ENCODE measurements around the gene C1QTNF8.

The C1QTNF8 gene

DNA sequence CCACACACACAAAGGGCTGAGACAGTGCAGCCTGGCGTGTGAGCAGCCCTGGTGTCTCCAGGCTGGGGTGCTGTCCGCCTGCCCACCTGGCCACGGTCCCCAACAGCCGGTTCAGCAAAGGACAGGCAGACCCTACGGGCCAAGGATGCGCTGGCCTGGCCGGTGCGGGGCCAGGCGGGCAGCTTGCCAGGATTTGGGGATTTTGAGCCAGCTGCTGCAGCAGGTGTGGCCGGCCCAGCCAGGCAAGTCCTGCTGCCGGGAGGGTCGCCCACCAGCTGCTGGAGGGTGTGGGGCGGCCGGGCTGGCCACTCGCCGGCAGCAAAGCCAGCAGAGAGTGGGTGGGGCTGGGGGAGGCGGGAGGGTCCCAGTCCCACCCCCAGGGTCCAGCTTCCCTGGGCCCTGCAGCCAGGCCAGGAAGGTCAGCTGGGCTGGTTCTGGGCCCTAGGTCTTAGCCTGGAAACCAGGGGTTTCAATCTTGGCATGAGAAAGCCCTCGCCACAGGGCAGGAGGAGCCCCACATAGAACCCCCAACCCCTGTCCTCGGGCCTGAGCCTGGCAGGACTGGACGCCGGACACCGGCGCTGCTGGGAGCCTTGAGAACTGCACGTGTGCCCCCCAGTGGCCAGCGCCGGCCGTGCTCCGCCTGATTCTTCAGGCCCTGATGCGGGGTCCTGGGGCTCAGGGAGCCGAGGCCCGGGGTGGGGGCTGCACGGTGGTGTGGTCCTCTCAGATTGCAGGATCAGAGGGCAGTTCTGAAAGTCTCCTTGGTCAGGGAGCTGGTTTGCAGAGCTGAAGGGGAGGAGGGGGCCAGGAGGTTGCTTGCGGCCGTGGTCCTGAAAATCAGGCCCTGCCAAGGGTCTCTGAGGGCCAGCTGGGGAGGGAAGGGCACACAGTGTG is 41.1 kb downstream of the C1QTNF8 start:
- no peak overlapping the region for H3K27ac ChIP-seq
- H3K9ac ChIP-seq, result no peak overlapping the region
- TF ChIP-seq, protein P1, sequence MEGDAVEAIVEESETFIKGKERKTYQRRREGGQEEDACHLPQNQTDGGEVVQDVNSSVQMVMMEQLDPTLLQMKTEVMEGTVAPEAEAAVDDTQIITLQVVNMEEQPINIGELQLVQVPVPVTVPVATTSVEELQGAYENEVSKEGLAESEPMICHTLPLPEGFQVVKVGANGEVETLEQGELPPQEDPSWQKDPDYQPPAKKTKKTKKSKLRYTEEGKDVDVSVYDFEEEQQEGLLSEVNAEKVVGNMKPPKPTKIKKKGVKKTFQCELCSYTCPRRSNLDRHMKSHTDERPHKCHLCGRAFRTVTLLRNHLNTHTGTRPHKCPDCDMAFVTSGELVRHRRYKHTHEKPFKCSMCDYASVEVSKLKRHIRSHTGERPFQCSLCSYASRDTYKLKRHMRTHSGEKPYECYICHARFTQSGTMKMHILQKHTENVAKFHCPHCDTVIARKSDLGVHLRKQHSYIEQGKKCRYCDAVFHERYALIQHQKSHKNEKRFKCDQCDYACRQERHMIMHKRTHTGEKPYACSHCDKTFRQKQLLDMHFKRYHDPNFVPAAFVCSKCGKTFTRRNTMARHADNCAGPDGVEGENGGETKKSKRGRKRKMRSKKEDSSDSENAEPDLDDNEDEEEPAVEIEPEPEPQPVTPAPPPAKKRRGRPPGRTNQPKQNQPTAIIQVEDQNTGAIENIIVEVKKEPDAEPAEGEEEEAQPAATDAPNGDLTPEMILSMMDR (conservative IDR thresholded peaks at IDR 0.05; ENCODE audit: low read depth, low read length), result peak; percentile 72
- no peaks in the 10 kb centered on the region for H4K20me1 ChIP-seq (ENCODE audit: insufficient read depth)
- no peak overlapping the region for H2AFZ ChIP-seq (ENCODE audit: low read depth)
- no peak overlapping the region for H3K4me2 ChIP-seq
- H3K4me3 ChIP-seq (IDR thresholded peaks at IDR 0.05; ENCODE audit: insufficient read depth, low read depth, low read length), result no peak overlapping the region
- no peaks in the 10 kb centered on the region for H3K4me1 ChIP-seq (ENCODE audit: low read depth, poor library complexity, severe bottlenecking)
- H3K36me3 ChIP-seq (ENCODE audit: insufficient read depth), result no peaks in the 10 kb centered on the region
- no peaks in the 10 kb centered on the region for H3K79me2 ChIP-seq (ENCODE audit: insufficient read depth, low read depth)
- peaks cover 91% of the 10 kb centered on the region for H3K27me3 ChIP-seq (ENCODE audit: insufficient read depth, low read depth)

- Histone ChIP-seq H3K27me3 (ENCODE audit: insufficient read depth, low read depth) (peaks cover 91% of the 10 kb centered on the region), H3K79me2 (ENCODE audit: insufficient read depth, low read depth) (no peaks in the 10 kb centered on the region), H2AFZ (ENCODE audit: low read depth) (no peak overlapping the region), H3K4me3 (IDR thresholded peaks at IDR 0.05; ENCODE audit: insufficient read depth, low read depth, low read length) (no peak overlapping the region), H3K27ac (no peak overlapping the region), H3K9ac (no peak overlapping the region), H3K4me1 (ENCODE audit: low read depth, poor library complexity, severe bottlenecking) (no peaks in the 10 kb centered on the region), H3K36me3 (ENCODE audit: insufficient read depth) (no peaks in the 10 kb centered on the region), H4K20me1 (ENCODE audit: insufficient read depth) (no peaks in the 10 kb centered on the region), H3K4me2 (no peak overlapping the region)
- TF ChIP-seq, protein P1 (conservative IDR thresholded peaks at IDR 0.05; ENCODE audit: low read depth, low read length), result no peak
Measured at GRCh38 chr16:1053700-1054368, 42.2 kb downstream of the C1QTNF8 start.

DNA sequence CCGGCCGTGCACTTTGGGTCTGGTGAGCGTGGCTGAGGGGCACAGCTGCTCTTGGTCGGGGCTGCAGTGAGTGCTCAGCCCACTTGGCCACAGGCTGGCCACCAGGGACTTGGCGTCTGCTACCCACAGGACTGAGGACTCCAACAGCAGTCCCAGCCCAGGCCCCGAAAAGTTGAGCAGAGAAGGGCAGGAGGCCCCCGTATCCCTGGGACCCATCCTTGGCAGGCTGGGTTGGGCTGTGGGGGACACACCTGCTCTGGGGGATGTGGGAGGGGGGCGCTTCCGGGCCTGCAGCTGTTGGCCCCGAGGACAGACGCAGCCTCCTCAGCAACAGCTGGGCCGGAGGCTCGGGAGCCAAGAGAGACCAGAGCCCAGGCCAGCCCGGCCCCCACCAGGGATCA is 42.9 kb downstream of the C1QTNF8 start:
- no peak overlapping the region for H2AFZ ChIP-seq (ENCODE audit: low read depth)
- no peaks in the 10 kb centered on the region for H4K20me1 ChIP-seq (ENCODE audit: insufficient read depth)
- no peak overlapping the region for H3K9ac ChIP-seq
- H3K4me1 ChIP-seq (ENCODE audit: low read depth, poor library complexity, severe bottlenecking), result no peaks in the 10 kb centered on the region
- no peak overlapping the region for H3K27ac ChIP-seq
- TF ChIP-seq, protein P1 (conservative IDR thresholded peaks at IDR 0.05; ENCODE audit: low read depth, low read length), result no peak
- no peaks in the 10 kb centered on the region for H3K36me3 ChIP-seq (ENCODE audit: insufficient read depth)
- no peaks in the 10 kb centered on the region for H3K79me2 ChIP-seq (ENCODE audit: insufficient read depth, low read depth)
- peaks cover 91% of the 10 kb centered on the region for H3K27me3 ChIP-seq (ENCODE audit: insufficient read depth, low read depth)
- H3K4me3 ChIP-seq (IDR thresholded peaks at IDR 0.05; ENCODE audit: insufficient read depth, low read depth, low read length), result no peak overlapping the region
- no peak overlapping the region for H3K4me2 ChIP-seq

DNA sequence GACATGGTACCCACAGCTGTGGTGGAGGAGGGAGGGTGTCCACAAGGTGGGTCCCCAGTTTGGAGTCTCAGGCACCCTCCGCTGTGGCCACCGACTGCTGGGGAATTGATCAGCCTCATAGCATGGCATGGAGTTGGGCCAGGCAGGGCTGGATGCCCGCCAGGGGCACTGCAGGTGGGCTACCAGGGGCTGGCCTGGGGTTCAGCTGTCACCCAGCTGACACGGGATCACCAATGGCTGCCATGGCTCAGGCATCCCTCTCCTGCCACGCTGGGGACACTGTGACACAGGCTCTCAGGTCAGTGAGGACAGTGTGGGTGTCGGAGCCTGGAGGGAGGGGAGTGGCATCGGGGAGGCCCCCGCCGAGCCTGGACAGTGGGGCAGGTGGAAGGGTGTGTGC is 43.3 kb downstream of the C1QTNF8 start:
- TF ChIP-seq, protein P1 (conservative IDR thresholded peaks at IDR 0.05; ENCODE audit: low read depth, low read length), result no peak
- Histone ChIP-seq H3K4me1 (ENCODE audit: low read depth, poor library complexity, severe bottlenecking) (no peaks in the 10 kb centered on the region), H4K20me1 (ENCODE audit: insufficient read depth) (no peaks in the 10 kb centered on the region), H3K27ac (no peak overlapping the region), H3K4me2 (no peak overlapping the region), H3K9ac (no peak overlapping the region), H3K4me3 (IDR thresholded peaks at IDR 0.05; ENCODE audit: insufficient read depth, low read depth, low read length) (no peak overlapping the region), H2AFZ (ENCODE audit: low read depth) (no peak overlapping the region), H3K27me3 (ENCODE audit: insufficient read depth, low read depth) (peaks cover 91% of the 10 kb centered on the region), H3K36me3 (ENCODE audit: insufficient read depth) (no peaks in the 10 kb centered on the region), H3K79me2 (ENCODE audit: insufficient read depth, low read depth) (no peaks in the 10 kb centered on the region)

Measured in KMS-11 (cell line).